Astrocyte (in vitro differentiated cells and primary cell): ENCODE measurements around the gene CREB5.

Source experiments
- EZH2 ChIP-seq: IDR thresholded peaks from 2 replicates; pipeline ENCODE4 v1.6.1; 2012; ENCODE audit warnings: mild to moderate bottlenecking, low read length, inconsistent platforms; ENCODE audit not compliant: insufficient read depth
- TF ChIP-seq, protein P1 (sequence below): IDR thresholded peaks from 2 replicates; pipeline ENCODE4 v1.5.1; 2011; ENCODE audit warnings: low read depth, mild to moderate bottlenecking, inconsistent platforms, low read length, moderate library complexity; ENCODE audit not compliant: insufficient read depth

DNA sequence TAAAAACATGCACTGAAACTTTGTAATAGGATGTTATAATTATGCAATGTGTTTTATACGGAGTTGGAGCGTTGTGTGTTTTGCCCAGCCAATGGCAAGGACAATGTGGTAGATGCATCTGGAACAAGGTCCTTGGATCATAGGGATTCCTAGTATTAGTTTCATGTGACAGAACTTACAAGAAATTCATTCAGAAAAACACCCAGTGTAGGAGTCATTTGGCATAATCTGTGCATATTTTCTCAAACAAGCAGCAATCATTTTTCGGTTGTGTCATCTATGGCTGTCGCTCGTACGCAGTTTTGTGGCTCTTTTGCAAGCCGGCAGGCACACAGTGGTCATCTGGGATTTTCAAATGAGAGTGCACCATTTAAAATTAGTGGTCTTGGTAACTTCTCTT, 19.8 kb downstream of the CREB5 start:
- TF ChIP-seq, protein P1, sequence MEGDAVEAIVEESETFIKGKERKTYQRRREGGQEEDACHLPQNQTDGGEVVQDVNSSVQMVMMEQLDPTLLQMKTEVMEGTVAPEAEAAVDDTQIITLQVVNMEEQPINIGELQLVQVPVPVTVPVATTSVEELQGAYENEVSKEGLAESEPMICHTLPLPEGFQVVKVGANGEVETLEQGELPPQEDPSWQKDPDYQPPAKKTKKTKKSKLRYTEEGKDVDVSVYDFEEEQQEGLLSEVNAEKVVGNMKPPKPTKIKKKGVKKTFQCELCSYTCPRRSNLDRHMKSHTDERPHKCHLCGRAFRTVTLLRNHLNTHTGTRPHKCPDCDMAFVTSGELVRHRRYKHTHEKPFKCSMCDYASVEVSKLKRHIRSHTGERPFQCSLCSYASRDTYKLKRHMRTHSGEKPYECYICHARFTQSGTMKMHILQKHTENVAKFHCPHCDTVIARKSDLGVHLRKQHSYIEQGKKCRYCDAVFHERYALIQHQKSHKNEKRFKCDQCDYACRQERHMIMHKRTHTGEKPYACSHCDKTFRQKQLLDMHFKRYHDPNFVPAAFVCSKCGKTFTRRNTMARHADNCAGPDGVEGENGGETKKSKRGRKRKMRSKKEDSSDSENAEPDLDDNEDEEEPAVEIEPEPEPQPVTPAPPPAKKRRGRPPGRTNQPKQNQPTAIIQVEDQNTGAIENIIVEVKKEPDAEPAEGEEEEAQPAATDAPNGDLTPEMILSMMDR: no peak
- no peak for TF ChIP-seq EZH2
